BE2C (cell line): Measurements from ENCODE around the gene XYLT1.

Experiments
- DNase-seq: peaks from one replicate; pipeline ENCODE4 v3.0.0-alpha.2; 2020
- H3K27me3 ChIP-seq: fragments of 250-450 bp; sonication (Bioruptor Pico); 2 replicates; pipeline ENCODE4 v1.5.1; 2020; ENCODE audit warnings: mild to moderate bottlenecking
- H3K36me3 ChIP-seq: fragments of 250-450 bp; sonication (Bioruptor Pico); 2 replicates; pipeline ENCODE4 v1.5.1; 2020; ENCODE audit warnings: mild to moderate bottlenecking
- H3K4me1 ChIP-seq: fragments of 250-450 bp; sonication (Bioruptor Pico); 2 replicates; pipeline ENCODE4 v1.5.1; 2020
- H3K4me3 ChIP-seq: 2 replicates; pipeline ENCODE4 v1.5.1; 2011; ENCODE audit warnings: low read depth, low read length
- H3K9me3 ChIP-seq: fragments of 250-450 bp; sonication (Bioruptor Pico); 2 replicates; pipeline ENCODE4 v1.5.1; 2020
- CTCF ChIP-seq: IDR thresholded peaks from 2 replicates; pipeline ENCODE4 v1.5.1; 2012; ENCODE audit warnings: mild to moderate bottlenecking, low read depth, low read length

XYLT1 gene

GRCh38 chr16:17354141-17354601, 116.6 kb downstream of the XYLT1 start:
- DNase-seq: peak; percentile 52
- H3K27me3 ChIP-seq: no peaks in the 10 kb centered on the region
- no peaks in the 10 kb centered on the region for H3K36me3 ChIP-seq
- no peaks in the 10 kb centered on the region for H3K9me3 ChIP-seq
- no peak overlapping the region for H3K4me3 ChIP-seq
- no peak for TF ChIP-seq CTCF
- H3K4me1 ChIP-seq: peaks cover 8% of the 10 kb centered on the region; the same call in 1 of the 2 replicates

GRCh38 chr16:17353561-17353960, 117.2 kb downstream of the XYLT1 start:
- no peaks in the 10 kb centered on the region for H3K36me3 ChIP-seq
- H3K4me3 ChIP-seq: no peak overlapping the region
- peaks cover 8% of the 10 kb centered on the region; the same call in 1 of the 2 replicates for H3K4me1 ChIP-seq
- H3K27me3 ChIP-seq: no peaks in the 10 kb centered on the region
- no peak for DNase-seq
- TF ChIP-seq CTCF: no peak
- no peaks in the 10 kb centered on the region for H3K9me3 ChIP-seq

- Histone ChIP-seq H3K27me3 (no peaks in the 10 kb centered on the region), H3K36me3 (no peaks in the 10 kb centered on the region), H3K9me3 (no peaks in the 10 kb centered on the region), H3K4me3 (no peak overlapping the region), H3K4me1 (peaks cover 8% of the 10 kb centered on the region; the same call in 1 of the 2 replicates)
- DNase-seq: no peak
- TF ChIP-seq CTCF: no peak
Observed at GRCh38 chr16:17351441-17352035, 119.2 kb downstream of the XYLT1 start.

GRCh38 chr16:17350207-17350606, 120.6 kb downstream of the XYLT1 start:
- Histone ChIP-seq H3K4me3 (no peak overlapping the region), H3K4me1 (peaks cover 8% of the 10 kb centered on the region; the same call in 1 of the 2 replicates), H3K27me3 (no peaks in the 10 kb centered on the region), H3K9me3 (no peaks in the 10 kb centered on the region), H3K36me3 (no peaks in the 10 kb centered on the region)
- DNase-seq: no peak
- TF ChIP-seq CTCF: no peak

- Histone ChIP-seq H3K4me3 (no peak overlapping the region), H3K4me1 (no peaks in the 10 kb centered on the region; the same call in 1 of the 2 replicates), H3K9me3 (no peaks in the 10 kb centered on the region), H3K36me3 (no peaks in the 10 kb centered on the region), H3K27me3 (no peaks in the 10 kb centered on the region)
- no peak for DNase-seq
- no peak for TF ChIP-seq CTCF
Observed at GRCh38 chr16:17348826-17349225, 121.9 kb downstream of the XYLT1 start.

- Histone ChIP-seq H3K4me1 (no peaks in the 10 kb centered on the region; the same call in 1 of the 2 replicates), H3K9me3 (no peaks in the 10 kb centered on the region), H3K4me3 (no peak overlapping the region), H3K36me3 (no peaks in the 10 kb centered on the region), H3K27me3 (no peaks in the 10 kb centered on the region)
- no peak for TF ChIP-seq CTCF
- no peak for DNase-seq
Observed at GRCh38 chr16:17348042-17348783, 122.5 kb downstream of the XYLT1 start.
